ENCODE data around the gene TMEM86B. TPM values are rescaled to one million over a fixed set of nuclear protein-coding genes. Genes with fewer than 3 reads are reported as not detected.
"Not testable (repeated sequence)": the region's sequence is repeated elsewhere in the genome, so short reads cannot be mapped to it uniquely, and the experiment has no call there.

The TMEM86B gene
- total and polyA plus RNA-seq, 12 donors, result 0.20 to 47.8 (median 4.3) TPM

- TF ChIP-seq POLR2A (IDR thresholded peaks at IDR 0.05) (no peak), CTCF (IDR thresholded peaks at IDR 0.05) (no peak)
- Histone ChIP-seq H3K4me3 (no peak overlapping the region), H3K27ac (no peak overlapping the region), H3K4me1 (replicated peaks in 1 of 2) (peaks cover 8 to 11% of the 10 kb centered on the region in 2 donors), H3K36me3 (replicated peaks in 1 of 2) (peaks cover 0 to 52% of the 10 kb centered on the region in 2 donors), H3K9me3 (replicated peaks in 1 of 3) (no peaks in the 10 kb centered on the region), H3K27me3 (no peaks in the 10 kb centered on the region)
- 78 to 89% (median 87%) methylated on average over 16 to 18 of the region's 18 CpGs for WGBS, 4 donors
- DNase-seq, result no peak
- intact Hi-C loops (cut with DNase I), result no loop called here
These were observed 1.8 kb downstream of the TMEM86B start for GRCh38 chr19:55226788-55227187.

GRCh38 chr19:55226273-55226672 lies 2.3 kb downstream of the TMEM86B start:
- WGBS, 4 donors, result 83 to 91% (median 86%) methylated on average over 8 to 9 of the region's 9 CpGs
- Histone ChIP-seq H3K4me1 (replicated peaks in 1 of 2) (peaks cover 11 to 12% of the 10 kb centered on the region in 2 donors), H3K4me3 (no peak overlapping the region), H3K27me3 (no peaks in the 10 kb centered on the region), H3K36me3 (replicated peaks in 1 of 2) (peaks cover 0 to 46% of the 10 kb centered on the region in 2 donors), H3K27ac (no peak overlapping the region), H3K9me3 (replicated peaks in 1 of 3) (no peaks in the 10 kb centered on the region)
- no peak for DNase-seq
- TF ChIP-seq POLR2A (IDR thresholded peaks at IDR 0.05) (no peak), CTCF (IDR thresholded peaks at IDR 0.05) (no peak)
- intact Hi-C loops (cut with DNase I), result no loop called here

- TF ChIP-seq CTCF (IDR thresholded peaks at IDR 0.05) (no peak), POLR2A (IDR thresholded peaks at IDR 0.05) (no peak)
- H3K27ac ChIP-seq, result no peak overlapping the region
- WGBS, 4 donors, result 87 to 92% (median 88%) methylated on average over 7 of the region's 7 CpGs
- intact Hi-C loops (cut with DNase I), result no loop called here
- H3K4me1 ChIP-seq (replicated peaks in 1 of 2), result peaks cover 11 to 12% of the 10 kb centered on the region in 2 donors
- no peaks in the 10 kb centered on the region for H3K9me3 ChIP-seq (replicated peaks in 1 of 3)
- H3K4me3 ChIP-seq, result no peak overlapping the region
- peaks cover 0 to 39% of the 10 kb centered on the region in 2 donors for H3K36me3 ChIP-seq (replicated peaks in 1 of 2)
- DNase-seq, result no peak
- H3K27me3 ChIP-seq, result no peaks in the 10 kb centered on the region
These were observed 3.1 kb downstream of the TMEM86B start for GRCh38 chr19:55225415-55225958.

GRCh38 chr19:55224679-55225414 lies 3.7 kb downstream of the TMEM86B start:
- H3K27me3 ChIP-seq; H3K27ac ChIP-seq; H3K4me3 ChIP-seq; H3K9me3 ChIP-seq (replicated peaks in 1 of 3); DNase-seq; intact Hi-C loops (cut with DNase I); H3K4me1 ChIP-seq (replicated peaks in 1 of 2): not testable (repeated sequence)
- H3K36me3 ChIP-seq (replicated peaks in 1 of 2), result peaks cover 0 to 33% of the 10 kb centered on the region in 2 donors
- WGBS, 4 donors, result 64 to 86% (median 78%) methylated on average over 7 to 11 of the region's 11 CpGs

Measured in adrenal gland (tissue), 12 donors.